ENCODE results near the gene NNMT.

- TF ChIP-seq CTCF (IDR thresholded peaks at IDR 0.05; ENCODE audit: poor library complexity, severe bottlenecking) (no peak), SMC3 (conservative IDR thresholded peaks at IDR 0.05; ENCODE audit: poor library complexity) (no peak), EP300 (conservative IDR thresholded peaks at IDR 0.05; ENCODE audit: poor library complexity, severe bottlenecking) (no peak)
Measured at GRCh38 chr11:114282488-114282887, 13.7 kb upstream of the NNMT start.
